ENCODE data around the gene BACH2.
"Not testable (repeated sequence)": the region's sequence is repeated elsewhere in the genome, so short reads cannot be mapped to it uniquely, and the experiment has no call there.

BACH2 gene

DNA sequence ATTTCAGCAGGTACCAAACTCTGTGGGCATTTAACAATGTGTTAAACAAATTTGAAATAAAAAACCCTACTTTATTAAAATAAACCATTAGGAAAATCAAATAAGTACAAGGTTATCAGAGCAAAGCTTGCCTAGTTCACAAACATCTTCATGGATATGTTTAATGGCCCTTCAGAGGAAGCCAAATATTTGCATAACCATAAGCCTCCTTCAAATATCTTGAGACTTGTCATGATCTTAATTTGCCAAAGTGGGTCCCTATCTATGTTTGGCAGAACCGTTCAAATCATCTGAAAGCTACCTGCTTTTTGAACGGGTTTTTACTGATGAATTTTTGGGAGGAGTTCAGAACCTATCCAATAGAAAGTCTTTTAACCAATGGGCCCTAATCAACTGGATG lies 176.3 kb downstream of the BACH2 start:
- no peak for DNase-seq

DNA sequence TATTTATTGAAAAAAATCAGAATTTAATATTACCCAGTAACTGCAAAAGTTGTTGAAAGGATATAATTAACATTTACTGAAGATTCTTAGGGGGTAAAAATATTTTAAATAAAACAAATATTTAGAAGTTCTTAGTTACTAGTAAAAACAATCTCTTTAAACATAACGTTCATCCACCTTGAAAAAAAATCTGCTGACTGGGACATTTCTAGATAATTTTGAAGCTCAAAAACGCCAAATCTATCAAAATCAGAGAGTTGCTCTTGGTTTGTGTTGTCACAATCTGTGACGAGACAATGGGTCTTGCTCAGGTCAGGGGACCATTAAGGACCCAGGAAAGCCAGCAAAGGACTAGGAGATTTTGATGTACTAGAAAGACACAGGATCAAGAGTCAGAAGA lies 177.0 kb downstream of the BACH2 start:
- no peak for DNase-seq

DNA sequence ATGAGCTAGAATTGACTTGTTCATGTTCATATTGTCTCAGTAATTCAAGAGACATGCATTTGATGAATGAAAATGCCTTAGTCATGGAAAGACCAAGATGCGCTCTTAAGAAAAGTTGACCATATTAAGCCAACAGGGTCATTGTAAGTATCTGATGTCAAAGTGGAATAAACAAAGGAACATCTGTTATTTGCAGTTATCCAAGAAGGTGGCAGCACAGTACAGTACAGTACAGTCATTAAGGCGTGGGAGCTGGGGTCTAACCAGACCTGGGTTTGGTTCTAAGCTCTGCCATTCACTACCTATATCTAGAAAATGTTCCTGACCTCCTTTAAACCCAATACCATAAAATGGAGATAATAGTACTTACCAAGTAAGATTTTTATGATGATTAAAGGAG lies 178.1 kb downstream of the BACH2 start:
- no peak for DNase-seq

DNA sequence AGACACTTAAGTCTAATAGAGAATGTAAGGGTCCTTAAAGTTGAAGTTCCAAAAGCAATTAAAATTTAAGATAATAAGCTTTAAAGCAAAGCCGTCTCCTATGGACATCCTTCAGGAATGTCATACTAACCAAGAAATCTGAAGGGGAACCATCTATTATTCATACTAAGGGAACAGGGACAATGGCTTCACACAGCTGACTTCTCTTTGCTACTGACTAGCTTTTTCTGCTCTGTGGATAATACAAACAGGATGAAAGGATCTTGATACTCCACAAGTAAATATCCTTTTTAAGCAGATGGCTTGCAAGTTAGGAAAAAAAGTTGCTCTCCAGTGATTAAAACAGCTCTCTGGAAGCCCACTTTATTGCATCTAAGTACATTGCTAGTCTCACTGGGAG lies 178.6 kb downstream of the BACH2 start:
- no peak for DNase-seq

DNA sequence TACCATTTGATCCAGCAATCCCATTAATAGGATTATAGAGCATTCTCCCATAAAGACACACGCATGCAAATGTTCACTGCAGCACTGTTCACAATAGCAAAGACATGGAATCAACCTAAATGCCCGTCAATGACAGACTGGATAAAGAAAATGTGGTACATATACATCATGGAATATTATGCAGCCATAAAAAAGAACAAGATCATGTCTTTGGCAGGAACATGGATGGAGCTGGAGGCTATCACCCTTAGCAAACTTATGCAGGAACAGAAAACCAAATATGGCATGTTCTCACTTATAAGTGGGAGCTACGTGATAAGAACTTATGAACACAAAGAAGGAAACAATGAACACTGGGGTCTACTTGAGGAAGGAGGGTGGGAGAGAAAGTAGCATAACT lies 180.5 kb downstream of the BACH2 start:
- not testable (repeated sequence) for DNase-seq

DNA sequence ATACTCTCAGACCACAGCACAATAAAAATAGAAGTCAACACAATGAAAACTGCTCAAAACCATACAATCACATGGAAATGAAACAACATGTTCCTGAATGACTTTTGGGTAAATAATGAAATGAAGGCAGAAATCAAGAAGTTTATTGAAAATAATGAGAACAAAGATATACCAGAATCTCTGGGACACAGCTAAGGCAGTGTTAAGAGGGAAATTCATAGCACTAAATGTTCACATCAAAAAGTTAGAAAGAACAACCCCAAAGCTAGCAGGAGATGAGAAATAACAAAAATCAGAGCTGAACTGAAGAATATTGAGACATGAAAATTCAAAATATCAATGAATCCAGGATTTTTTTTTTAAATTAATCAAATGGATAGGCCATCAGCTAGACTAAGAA lies 183.3 kb downstream of the BACH2 start:
- DNase-seq = no peak

DNA sequence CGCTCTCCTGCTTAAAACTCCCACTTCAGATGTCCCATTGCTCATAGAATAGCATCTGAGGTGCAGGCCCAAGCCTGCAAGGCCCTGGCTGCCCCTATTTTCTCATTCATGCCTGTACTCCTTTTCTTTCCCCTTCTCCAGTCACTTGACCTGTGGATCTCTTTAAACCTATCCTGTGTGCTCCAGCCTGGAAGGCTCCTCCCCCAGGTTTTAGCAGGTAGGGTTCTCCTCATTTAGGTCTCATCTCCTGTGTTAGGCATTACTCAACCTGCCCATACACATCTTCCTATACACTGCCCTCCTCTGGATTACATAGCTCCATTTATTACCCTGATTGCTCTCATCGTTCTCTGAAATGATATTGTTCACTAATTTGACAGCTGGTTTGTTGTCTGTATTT lies 185.3 kb downstream of the BACH2 start:
- DNase-seq = no peak

DNA sequence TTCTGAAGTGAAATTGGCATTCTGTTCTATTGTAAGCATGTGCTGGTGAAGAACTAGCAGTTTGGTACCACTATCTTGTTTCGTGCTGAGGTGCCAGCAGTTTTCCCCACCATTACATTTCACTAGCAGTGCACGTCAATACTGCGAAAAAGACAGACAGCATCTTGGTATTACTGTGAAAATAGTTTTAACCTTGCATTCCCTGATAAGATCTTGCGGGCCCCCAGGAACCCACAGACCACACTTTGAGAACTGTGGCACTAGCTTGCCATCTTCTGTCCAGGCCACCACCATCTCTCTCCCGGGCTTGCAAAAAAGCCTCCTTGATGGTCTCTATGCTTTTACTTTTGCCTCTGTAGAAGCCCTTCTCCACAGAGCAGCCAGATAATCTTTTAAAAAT lies 185.7 kb downstream of the BACH2 start:
- DNase-seq = peak; percentile 62

DNA sequence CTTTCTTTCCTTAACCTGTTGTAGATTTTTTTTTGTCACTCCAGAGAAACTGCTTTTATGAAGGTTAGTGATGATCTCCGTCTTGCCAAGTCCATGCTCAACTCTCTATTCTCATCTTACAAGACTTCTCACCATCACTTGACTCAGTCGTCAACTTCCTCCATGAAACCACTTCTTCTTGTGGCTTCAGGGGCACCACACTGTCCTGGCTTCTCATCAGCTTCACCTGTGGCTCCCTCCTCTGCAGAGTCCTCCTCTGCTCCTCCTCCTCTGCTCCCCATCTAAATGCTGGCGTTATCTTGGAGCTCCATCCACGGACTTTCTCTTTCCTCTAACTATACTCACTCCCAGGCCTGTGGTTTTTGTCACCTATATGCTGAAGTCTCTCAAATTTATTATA lies 187.5 kb downstream of the BACH2 start:
- DNase-seq = no peak

DNA sequence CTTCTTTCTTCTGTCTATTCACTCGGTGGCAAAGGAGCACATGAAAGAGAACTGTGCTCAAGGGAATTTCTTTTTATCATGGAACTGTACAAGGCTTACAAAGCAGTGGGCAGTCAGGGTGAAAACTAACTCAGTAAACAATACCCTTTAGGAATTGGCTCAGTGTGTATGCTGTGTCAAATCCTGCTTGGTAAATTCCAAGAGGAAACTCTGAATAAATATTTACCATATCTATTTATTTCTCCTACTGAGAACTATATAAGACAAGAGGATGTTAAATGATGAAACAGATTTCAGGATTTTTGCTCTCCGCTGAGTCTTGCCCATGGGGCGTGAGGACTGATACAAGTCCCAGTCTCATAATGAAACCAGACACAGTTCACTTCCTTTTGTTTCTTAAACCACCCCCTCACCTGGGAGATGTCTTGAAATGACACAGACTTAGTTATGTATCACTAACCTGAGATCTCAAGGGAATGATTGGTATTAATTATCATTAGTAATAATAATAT lies 188.8 kb downstream of the BACH2 start:
- DNase-seq = no peak

DNA sequence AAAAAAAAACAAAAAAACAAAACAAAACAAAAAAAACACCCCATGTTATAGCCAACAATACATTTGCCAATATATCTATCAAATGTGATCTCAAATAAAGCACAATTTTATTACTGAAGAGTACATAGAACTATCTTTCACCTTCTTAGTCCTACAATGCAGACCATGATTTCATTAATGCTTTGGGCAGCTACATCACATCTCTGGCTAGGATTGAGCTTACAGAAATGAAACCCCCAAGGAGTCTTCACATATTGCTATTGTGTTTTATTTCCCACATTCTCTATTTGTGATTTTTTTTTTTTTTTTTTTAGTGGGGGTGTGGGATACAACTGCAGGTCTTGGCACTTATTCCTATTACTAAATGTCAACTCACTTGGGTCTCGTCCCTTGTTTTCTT lies 189.3 kb downstream of the BACH2 start:
- no peak for DNase-seq

DNA sequence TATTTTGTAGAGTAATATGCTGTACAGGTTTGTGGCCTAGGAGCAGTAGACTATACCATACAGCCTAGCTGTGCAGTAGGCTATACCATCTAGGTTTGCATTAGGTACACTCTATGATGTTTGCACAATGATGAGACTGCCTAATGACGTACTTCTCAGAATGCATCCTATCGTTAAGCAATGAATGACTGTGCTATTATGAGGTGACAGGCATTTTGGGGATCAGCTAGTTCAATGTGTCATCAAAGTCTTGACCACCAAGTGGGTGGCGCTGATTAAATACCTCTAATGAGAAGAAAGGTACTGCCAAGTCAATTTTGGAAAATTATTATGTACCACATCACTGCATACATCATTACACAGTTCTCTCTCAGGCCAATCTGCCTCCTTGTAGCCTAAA lies 190.2 kb downstream of the BACH2 start:
- no peak for DNase-seq

DNA sequence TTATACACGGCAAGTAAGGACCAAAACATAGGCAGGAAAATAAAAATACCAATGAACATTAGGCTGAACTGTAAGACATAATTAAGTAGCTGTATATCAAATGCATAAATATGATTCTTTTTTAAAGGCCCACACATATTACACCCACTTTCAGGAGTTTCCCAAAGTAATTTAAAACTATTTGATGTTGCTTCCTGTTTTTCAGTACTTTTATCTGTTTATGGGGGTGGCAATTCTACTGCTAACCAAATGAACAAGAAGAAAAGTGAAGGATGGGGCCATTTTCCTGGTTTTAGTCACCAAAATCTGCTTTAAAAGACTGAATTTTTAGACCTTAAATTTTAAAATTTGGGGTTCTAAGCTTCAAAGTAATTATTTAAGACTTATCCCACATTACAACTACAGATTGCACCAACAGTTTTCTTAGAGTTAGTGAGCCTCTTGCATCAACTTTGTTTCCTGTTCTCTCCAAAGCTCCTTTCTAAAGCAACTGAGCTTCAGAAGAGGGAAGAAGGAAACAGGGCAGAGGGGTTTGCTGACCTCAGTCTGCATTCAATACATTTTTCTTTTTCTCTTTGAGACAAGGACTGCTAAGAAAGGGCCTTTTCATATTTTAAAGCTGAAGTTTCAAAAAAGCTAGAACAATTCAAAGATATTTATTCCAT lies 191.0 kb downstream of the BACH2 start:
- DNase-seq = no peak

DNA sequence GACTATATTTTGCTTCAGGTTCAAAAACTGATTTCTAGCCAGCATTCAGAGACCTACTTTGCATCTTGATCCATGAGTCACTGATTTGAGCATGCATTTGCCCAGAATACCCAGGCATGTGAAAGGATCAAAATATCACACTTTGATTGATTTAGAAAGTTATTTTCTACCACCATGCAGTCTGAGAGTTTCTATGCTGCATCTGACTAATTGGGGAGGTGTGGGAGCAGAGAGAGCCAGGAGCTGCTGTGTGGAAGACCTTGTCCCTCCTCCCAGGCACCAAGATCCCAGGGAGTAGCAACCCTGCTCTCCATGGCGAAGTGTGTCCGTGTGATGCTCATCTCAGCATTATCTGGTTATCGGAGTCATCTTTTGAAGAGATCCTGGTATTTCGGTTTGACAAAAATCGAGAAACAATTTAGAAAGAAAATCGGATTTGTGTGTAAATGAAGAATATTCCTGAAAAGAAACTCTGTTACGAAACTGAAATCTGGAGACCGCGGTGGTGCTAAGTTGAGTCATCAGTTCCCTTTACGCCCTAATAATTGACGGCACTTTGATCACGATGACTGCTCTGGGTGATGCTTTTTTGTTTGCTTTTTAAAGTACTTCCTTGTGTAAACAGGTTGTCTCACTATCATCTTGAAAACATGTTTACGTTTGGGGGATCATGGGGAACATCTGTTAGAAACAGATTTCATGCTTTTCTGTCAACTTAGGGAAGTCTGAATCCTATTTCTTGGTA lies 193.4 kb downstream of the BACH2 start:
- DNase-seq = no peak

DNA sequence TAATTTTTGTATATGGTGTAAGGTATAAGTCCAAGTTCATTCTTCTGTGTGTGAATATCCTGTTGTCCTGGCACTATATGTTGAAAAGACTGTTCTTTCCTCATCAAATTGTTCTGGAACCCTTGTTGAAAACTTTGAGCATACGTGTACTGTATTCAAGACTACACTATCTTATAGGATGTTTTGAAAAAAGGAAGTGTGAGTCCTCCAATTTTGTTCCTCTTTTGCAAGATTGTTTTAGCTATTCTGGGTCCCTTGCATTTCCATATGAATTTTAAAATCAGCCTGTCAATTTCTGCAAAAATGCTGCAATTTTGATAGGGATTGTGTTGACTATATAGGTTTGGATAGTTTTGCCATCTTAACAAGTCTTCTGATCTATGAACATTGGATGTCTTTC lies 195.2 kb downstream of the BACH2 start:
- no peak for DNase-seq

DNA sequence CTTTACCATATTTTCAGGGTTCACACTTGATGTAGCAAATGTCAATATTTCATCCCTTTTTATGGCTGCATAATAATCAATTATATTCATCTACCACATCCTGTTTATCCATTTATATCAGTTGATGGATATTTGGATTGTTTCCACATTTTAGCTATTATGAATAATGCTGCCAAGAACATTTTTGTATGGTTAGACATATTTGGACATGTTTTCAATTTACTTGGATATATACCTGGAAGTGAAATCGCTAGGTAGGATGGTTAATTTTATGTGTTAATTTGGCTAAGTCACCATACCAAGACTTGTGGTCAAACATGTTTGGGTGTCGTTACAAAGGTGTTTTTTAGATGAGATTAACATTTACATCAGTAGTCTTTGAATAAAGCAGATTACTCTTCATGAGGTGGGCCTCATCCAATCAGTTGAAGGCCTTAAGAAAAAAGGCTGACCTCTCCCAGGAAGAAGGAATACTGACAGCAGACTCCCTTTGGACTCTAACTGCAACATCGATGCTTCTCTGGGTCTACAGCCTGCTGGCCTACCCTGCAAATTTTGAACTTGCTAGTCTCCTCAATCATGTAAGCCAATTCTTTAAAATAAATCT lies 196.5 kb downstream of the BACH2 start:
- no peak for DNase-seq

DNA sequence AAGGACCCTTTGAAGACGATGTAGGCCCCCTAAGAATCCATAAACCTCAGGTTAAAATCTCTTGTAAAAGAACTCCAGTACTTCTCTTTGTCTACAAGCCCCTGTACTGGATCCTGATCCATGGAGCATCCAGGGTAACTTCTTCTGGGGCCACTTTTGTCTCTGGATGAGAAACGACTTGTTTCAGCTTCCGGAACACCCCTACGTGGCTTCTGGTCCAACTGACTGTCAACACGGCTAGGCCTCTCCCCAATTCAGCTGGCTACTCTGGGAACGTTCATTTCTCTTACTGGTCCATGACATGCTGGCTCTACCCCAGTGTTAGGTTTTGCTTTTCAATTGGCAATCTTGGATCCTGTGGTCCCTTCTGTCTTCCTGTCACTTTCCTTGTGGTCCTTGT lies 198.0 kb downstream of the BACH2 start:
- no peak for DNase-seq

DNA sequence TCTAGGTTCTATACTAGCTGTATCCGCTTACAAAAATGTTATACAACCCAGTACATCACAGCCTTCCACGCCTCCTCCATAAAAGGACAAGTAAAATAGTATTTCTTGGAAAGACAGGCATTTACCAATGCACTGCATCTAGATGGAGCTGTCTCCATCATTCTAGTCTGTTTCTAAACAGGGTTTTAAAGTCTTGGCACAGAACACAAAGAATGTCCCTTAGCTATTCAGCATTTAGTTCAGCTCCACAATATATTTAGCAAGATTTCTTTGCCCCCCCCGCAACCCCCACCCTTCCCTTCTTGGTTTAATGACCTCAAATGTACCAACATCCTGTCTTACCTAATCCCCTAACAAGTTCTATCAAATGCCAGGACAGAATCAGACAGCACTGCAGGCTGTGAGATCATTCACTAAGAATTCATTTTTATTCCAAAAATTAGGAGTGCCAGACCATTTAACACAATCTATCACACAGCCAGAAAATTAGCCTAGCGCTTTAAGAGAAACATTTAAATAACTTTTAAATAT lies 198.6 kb downstream of the BACH2 start:
- DNase-seq = no peak

DNA sequence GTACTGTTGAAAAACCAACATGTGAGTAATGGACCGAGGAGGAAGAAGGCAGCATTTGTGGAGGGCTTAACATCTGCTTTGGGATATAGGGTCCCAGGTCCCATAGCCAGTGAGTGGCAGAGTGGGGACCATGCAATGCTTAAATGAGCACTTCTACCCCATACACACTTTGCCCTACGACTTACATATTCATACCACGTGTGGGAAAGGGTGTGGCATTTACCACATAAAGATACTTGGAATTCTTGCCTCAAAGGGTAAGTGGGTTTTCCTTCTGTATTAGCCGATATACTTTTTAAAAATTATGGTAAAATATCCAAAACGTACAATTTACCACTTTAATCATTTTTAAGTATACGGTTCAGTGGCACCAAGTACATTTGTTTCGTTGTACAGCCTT lies 199.3 kb downstream of the BACH2 start:
- no peak for DNase-seq

DNA sequence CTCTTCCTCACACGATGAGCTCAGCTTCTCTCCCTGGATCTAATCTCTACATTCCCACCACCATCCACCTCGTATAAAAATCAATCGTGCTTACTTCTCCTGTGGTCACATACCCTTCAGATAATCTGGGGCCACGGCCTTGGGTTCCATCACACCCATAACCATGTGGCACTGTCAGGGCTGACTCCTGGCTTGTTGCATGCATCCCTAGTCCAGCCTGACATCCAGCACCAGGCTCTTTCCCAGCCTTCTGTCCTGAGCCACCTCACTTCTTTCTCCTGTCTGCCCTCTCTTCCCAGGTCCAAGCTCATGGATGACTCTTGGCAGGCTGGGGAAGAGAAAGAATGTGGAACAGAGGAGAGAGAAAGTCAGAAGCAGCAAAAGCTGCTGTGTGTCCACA lies 199.8 kb downstream of the BACH2 start:
- no peak for DNase-seq

DNA sequence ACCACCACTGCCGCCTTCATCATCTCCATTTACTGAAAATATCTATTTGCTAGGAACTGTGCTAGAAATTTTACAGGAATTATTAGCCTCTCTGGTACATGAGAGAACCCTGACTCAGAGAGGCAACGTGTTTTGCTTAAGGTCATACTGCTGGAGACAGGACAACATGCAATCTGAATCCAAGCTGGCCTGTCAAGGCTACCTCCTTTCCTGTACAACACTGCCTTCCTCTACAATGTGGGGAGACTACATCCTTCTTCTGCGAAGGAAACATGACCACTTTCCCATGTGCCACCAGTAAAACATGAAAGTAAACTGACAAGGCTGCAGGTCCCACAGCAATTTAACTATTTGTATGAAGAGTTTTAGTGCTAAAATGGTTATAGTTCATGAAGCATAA lies 200.9 kb downstream of the BACH2 start:
- no peak for DNase-seq

DNA sequence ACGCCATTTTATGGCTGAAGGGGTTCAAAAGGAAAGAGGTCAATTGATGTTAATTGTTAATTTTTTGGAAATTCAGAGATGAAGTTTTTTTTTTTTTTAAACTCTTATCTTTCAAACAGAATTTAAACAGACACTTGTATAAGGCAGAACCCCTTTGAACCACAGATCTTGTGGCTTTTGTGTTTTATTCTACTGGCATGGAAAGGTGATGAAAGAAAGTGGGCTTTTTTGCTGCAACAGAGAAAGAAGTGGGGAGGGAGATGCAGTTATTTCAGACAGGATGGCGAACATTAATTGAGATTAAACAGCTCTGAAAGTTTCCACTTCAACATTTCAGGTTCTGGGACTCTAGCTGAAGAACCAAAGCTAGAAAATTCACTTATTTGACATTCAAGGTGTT lies 201.5 kb downstream of the BACH2 start:
- DNase-seq = no peak

DNA sequence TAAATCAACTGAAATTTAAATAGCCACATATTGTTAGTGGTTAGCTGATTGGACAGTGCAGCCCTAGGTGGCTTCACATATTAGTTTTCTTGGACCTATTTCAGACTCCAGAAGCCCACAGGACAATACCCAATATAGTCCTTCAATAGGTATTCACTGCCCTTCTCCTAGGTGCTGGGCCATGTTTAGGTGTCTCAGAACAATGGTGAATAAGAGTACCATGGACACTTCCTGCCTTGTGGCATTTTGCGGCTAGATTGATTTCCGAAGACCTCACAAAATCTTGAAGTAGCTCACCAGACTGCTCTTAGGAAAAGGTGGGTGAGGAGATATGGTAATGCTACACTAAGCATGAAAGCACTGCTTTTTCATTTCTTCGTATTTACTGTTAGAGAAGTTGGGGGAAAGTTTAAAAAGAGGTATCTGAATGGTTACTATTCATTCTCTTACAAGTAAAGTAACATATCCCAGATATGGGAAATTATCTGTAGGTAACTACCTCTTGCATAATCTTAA lies 203.0 kb downstream of the BACH2 start:
- no peak for DNase-seq

DNA sequence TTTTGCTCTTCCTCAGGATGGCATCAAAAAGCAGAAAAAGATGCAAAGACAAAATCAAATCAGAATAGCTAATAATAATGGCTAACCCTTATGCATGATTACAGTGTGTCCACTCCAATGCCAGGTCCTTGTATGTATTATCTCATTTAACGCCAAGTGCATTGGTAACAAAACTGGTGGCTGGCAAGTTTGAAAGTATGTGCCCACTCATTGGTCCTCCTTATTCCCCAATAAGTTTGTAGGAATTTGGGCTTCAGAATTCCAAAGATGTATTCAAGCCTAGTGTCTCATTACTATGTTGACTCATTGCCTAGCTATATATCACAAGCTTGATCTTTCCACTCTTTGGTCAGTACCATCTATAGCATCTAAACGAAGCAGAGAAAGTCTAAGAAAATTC lies 205.8 kb downstream of the BACH2 start:
- DNase-seq = no peak
